Mucosa of descending colon (tissue), 3 donors: ENCODE measurements around the gene DUS3L. TPM values are rescaled to one million over a fixed set of nuclear protein-coding genes. Genes with fewer than 3 reads are reported as not detected.
A peak's percentile ranks its signal among the peaks of the same experiment; 100 is the strongest.

ENCODE experiments used
- ATAC-seq: fragments of 200-7000 bp; cut with Tn5 transposase; one replicate; pipeline ENCODE4 v1.9.1; 2020; ENCODE audit warnings: mild to moderate bottlenecking, moderate library complexity
- DNase-seq, 3 donors: peaks; one replicate each; pipeline ENCODE4 v3.0.0-alpha.2; 2020
- H3K36me3 ChIP-seq: fragments of 200-600 bp; one replicate; pipeline ENCODE4 v1.8.0; 2021; ENCODE audit warnings: low read depth, mild to moderate bottlenecking
- H3K4me1 ChIP-seq: fragments of 200-600 bp; one replicate; pipeline ENCODE4 v1.8.0; 2021; ENCODE audit warnings: low read depth, mild to moderate bottlenecking
- H3K4me3 ChIP-seq: fragments of 200-600 bp; one replicate; pipeline ENCODE4 v1.8.0; 2021; ENCODE audit warnings: mild to moderate bottlenecking
- H3K9me3 ChIP-seq: fragments of 200-600 bp; one replicate; pipeline ENCODE4 v1.8.0; 2021; ENCODE audit warnings: mild to moderate bottlenecking
- CTCF ChIP-seq: fragments of 200-600 bp; IDR thresholded peaks from one replicate; pipeline ENCODE4 v1.8.0; 2022; ENCODE audit warnings: antibody characterized with exemption, mild to moderate bottlenecking
- intact Hi-C, 2 donors: fragments of 100-400 bp; cut with DNase I in 1 of 2; cut with micrococcal nuclease in 1 of 2; formaldehyde crosslinking; loops; one replicate each; pipeline versions ENCODE4 v1.11.0 to v1.11.1; 2022; cut with DNase I, micrococcal nuclease
- total RNA-seq, 3 donors: library from RNA; stranded (reverse); fragmentation: NEBNext Ultra II Directional in 2 of 3; extraction: Animal tissue kit (Norgen Biotek cat#: 25700) in 2 of 3; gene quantifications; one replicate each; pipeline versions ENCODE4 v1.2.1 to v1.2.4, GENCODE V29; 2021 to 2023
- donor health status: DM: no; HTN: no; CAD: no; lungs with moderate emphysema.
- donor health status: DM: no; HTN: no; CAD: no.
- donor health status: DM: no; HTN: yes; CAD: no.

The DUS3L gene
- total RNA-seq, 3 donors from 2014 or later: 33.3 to 36.9 (median 35.6) TPM

- DNase-seq (no peak), ATAC-seq (no peak)
- H3K36me3 ChIP-seq: peaks cover 4% of the 10 kb centered on the region
- peaks cover 6% of the 10 kb centered on the region for H3K4me1 ChIP-seq
- no peak overlapping the region for H3K4me3 ChIP-seq
- intact Hi-C loops: no loop called here
- H3K9me3 ChIP-seq: no peaks in the 10 kb centered on the region
- TF ChIP-seq CTCF: no peak
Measured at GRCh38 chr19:5792224-5792623, 1.3 kb upstream of the DUS3L start.

- H3K4me1 ChIP-seq: peaks cover 6% of the 10 kb centered on the region
- peak overlapping the region; percentile 61 for H3K4me3 ChIP-seq
- peaks cover 9% of the 10 kb centered on the region for H3K36me3 ChIP-seq
- no peaks in the 10 kb centered on the region for H3K9me3 ChIP-seq
- TF ChIP-seq CTCF: no peak
- no peak for ATAC-seq
- peak in 1 of 3 donors; percentile 67 for DNase-seq
- intact Hi-C loops: no loop called here
Measured at GRCh38 chr19:5789886-5790558, 941 bp downstream of the DUS3L start.

DNA sequence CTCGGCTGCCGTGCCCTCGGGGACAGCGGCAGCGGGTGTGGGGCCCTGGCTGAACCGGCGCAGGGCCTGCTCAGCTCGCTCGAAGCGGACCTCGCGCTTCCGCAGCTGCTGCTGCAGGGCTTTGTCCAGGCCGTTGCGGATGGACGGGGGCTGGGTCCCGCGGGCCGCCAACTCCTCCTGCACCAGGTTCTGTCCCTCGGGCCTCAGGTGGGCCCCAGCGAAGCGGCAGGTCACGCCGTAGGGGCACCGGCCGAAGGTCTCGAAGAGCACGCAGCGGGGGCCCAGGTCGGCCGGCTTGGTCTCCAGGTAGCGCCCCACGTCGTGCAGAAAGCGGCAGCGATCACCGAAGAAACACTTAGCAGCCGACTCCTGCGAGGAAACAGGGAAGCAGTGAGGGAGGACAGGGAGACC lies 1.6 kb downstream of the DUS3L start:
- Histone ChIP-seq H3K9me3 (no peaks in the 10 kb centered on the region), H3K4me3 (no peak overlapping the region), H3K36me3 (peaks cover 9% of the 10 kb centered on the region), H3K4me1 (peaks cover 6% of the 10 kb centered on the region)
- ATAC-seq: no peak
- no peak for DNase-seq
- no peak for TF ChIP-seq CTCF
- intact Hi-C loops: no loop called here

DNA sequence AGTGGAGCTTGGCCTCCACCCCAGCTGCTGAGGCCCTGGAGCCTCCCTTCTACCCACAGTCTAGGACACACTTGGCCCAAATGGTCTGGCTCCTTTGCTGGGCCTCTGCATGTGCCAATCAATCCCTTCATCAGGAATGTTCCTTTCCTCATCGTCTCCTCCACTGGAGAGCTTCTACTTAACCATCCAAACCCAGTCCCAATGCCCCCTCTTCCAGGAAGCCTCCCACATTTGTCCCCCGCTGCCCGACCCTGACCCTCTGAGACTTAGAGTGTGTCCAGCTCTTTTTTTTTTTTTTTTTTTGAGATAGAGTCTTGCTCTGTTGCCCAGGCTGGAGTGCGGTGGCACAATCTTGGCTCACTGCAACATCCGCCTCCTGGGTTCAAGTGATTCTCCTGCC lies 2.5 kb downstream of the DUS3L start:
- DNase-seq (no peak), ATAC-seq (no peak)
- no peak for TF ChIP-seq CTCF
- no peaks in the 10 kb centered on the region for H3K9me3 ChIP-seq
- no peak overlapping the region for H3K4me3 ChIP-seq
- peaks cover 9% of the 10 kb centered on the region for H3K36me3 ChIP-seq
- intact Hi-C loops: no loop called here
- H3K4me1 ChIP-seq: peaks cover 6% of the 10 kb centered on the region

DNA sequence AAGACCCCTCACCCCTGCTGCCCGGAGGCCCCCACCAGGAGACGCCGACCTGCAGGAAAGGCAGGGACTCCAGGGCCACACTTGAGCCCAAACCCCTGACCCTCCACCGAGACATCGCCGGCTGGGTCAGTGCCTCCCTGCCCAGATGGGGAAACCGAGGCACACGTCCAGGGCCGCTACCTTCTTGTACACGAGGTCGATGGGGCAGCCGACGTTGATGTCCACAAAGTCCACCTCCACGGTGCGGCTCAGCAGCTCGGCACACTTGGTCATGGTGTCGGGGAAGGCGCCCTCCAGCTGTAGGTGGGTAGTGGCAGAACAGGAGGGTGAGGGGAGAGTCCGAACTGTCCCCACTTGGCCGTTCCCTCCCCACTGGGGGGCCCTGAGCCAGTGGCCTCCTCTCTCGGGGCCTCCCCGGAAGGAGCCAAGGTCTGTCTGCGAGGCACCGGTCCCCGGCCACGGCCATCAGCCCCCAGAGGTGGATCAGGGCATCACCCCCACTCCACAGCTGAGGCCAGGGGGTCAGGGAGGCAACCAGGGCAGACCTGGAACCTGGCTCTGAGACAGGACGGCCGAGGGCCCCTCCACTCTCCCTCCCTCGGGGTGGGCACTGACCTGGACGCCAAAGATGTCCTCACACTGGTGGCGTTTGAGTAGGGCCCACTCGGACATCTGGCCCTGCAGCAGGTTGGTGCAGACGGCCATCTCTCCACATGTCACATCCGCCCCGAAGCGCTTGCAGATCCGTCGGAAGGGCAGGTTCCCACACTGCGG lies 3.4 kb downstream of the DUS3L start:
- H3K36me3 ChIP-seq: peaks cover 9% of the 10 kb centered on the region
- H3K4me1 ChIP-seq: peaks cover 6% of the 10 kb centered on the region
- TF ChIP-seq CTCF: no peak
- H3K9me3 ChIP-seq: no peaks in the 10 kb centered on the region
- no peak overlapping the region for H3K4me3 ChIP-seq
- intact Hi-C loops: no loop called here
- ATAC-seq: no peak
- DNase-seq: no peak
